Fibroblast of pulmonary artery (primary cell): Measurements from ENCODE around the gene RBM42.
A peak's percentile ranks its signal among the peaks of the same experiment; 100 is the strongest.
"Not testable (repeated sequence)": the region's sequence is repeated elsewhere in the genome, so short reads cannot be mapped to it uniquely, and the experiment has no call there.

Experiments used
- DNase-seq: peaks from one replicate; pipeline ENCODE4 v3.0.0-alpha.2; 2010; ENCODE audit warnings: low read depth
- H3K4me3 ChIP-seq: replicated peaks from 2 replicates; pipeline ENCODE4 v1.5.1; 2011; ENCODE audit warnings: low read depth, mild to moderate bottlenecking, control low read depth, low read length, moderate library complexity
- CTCF ChIP-seq: IDR thresholded peaks from 2 replicates; pipeline ENCODE4 v1.5.1; 2011; ENCODE audit warnings: mild to moderate bottlenecking, control low read depth, low read length, inconsistent platforms; ENCODE audit errors: missing control alignments

RBM42 gene

GRCh38 chr19:35628565-35629331, at the start of gene RBM42:
TSS of gene RBM42 (plus strand) at chr19:35629036. CDS start at chr19:35629154, 118 bp downstream.
- TF ChIP-seq CTCF, result no peak
- peak; percentile 99 for DNase-seq
- H3K4me3 ChIP-seq, result peak within 1 kb of the TSS; percentile 97

- H3K4me3 ChIP-seq, result no peak overlapping the region
- no peak for DNase-seq
- TF ChIP-seq CTCF, result no peak
These were observed 46.1 kb upstream of the RBM42 start for GRCh38 chr19:35582760-35583159.

- no peak for TF ChIP-seq CTCF
- H3K4me3 ChIP-seq, result no peak within 1 kb of the TSS
- no peak for DNase-seq
These were observed 43.0 kb upstream of the RBM42 start, which contains the start of gene PMIS2 for GRCh38 chr19:35585848-35586247. TSS of gene PMIS2 (plus strand) at chr19:35586173. CDS start at chr19:35586260, 87 bp downstream.

- peak; percentile 39 for DNase-seq
- H3K4me3 ChIP-seq, result no peak overlapping the region
- TF ChIP-seq CTCF, result no peak
These were observed 41.5 kb upstream of the RBM42 start for GRCh38 chr19:35587321-35587720.

GRCh38 chr19:35590875-35591274, 38.0 kb upstream of the RBM42 start:
- TF ChIP-seq CTCF, result no peak
- H3K4me3 ChIP-seq, result no peak overlapping the region
- no peak for DNase-seq

- TF ChIP-seq CTCF, result peak; percentile 63
- DNase-seq, result peak; percentile 71
- no peak overlapping the region for H3K4me3 ChIP-seq
These were observed 36.6 kb upstream of the RBM42 start for GRCh38 chr19:35592226-35592625.

- not testable (repeated sequence) for DNase-seq, H3K4me3 ChIP-seq
These were observed 33.8 kb upstream of the RBM42 start for GRCh38 chr19:35595026-35595425.
